GM13977 (cell line): Measurements from ENCODE around the gene MALRD1.
"Not testable (repeated sequence)": the region's sequence is repeated elsewhere in the genome, so short reads cannot be mapped to it uniquely, and the experiment has no call there.

Experiments
- DNase-seq: peaks from one replicate; pipeline ENCODE4 v3.0.0; 2012; ENCODE audit warnings: low spot score
- CTCF ChIP-seq: IDR thresholded peaks from 2 replicates; pipeline ENCODE4 v1.5.1; 2012; ENCODE audit warnings: mild to moderate bottlenecking, control low read depth; ENCODE audit not compliant: insufficient read depth; ENCODE audit errors: extremely low read depth, missing control alignments
- in situ Hi-C: fragments of 300-500 bp; cut with MboI; formaldehyde crosslinking; loops from one replicate; pipeline ENCODE4 v1.12.0; 2022; ENCODE audit warnings: low sequenced_read_pairs, low pct_unique_long_range_greater_than_20kb, mixed read lengths, inconsistent platforms; ENCODE audit not compliant: unreplicated experiment

The MALRD1 gene

GRCh38 chr10:19738440-19738839 lies 689.8 kb downstream of the MALRD1 start:
- no peak for TF ChIP-seq CTCF
- in situ Hi-C loops, result no loop called here
- no peak for DNase-seq

GRCh38 chr10:19739232-19739631 lies 690.6 kb downstream of the MALRD1 start:
- in situ Hi-C loops, DNase-seq: not testable (repeated sequence)

GRCh38 chr10:19742144-19742543 lies 693.5 kb downstream of the MALRD1 start:
- in situ Hi-C loops, DNase-seq: not testable (repeated sequence)

- DNase-seq, result no peak
- in situ Hi-C loops, result no loop called here
- TF ChIP-seq CTCF, result no peak
Measured at GRCh38 chr10:19745672-19746071, 697.1 kb downstream of the MALRD1 start.

GRCh38 chr10:19749185-19749729 lies 700.7 kb downstream of the MALRD1 start:
- TF ChIP-seq CTCF, result no peak
- DNase-seq, result no peak
- in situ Hi-C loops, result no loop called here

- no peak for DNase-seq
- no peak for TF ChIP-seq CTCF
- in situ Hi-C loops, result no loop called here
Measured at GRCh38 chr10:19750972-19751371, 702.4 kb downstream of the MALRD1 start.

- in situ Hi-C loops, result no loop called here
- TF ChIP-seq CTCF, result no peak
- no peak for DNase-seq
Measured at GRCh38 chr10:19756919-19757318, 708.3 kb downstream of the MALRD1 start.

GRCh38 chr10:19762026-19762425 lies 713.4 kb downstream of the MALRD1 start:
- DNase-seq, result no peak
- in situ Hi-C loops, result no loop called here
- TF ChIP-seq CTCF, result no peak
